ENCODE measurements around the gene CDR2.
"Not testable (repeated sequence)": the region's sequence is repeated elsewhere in the genome, so short reads cannot be mapped to it uniquely, and the experiment has no call there.

The CDR2 gene

DNA sequence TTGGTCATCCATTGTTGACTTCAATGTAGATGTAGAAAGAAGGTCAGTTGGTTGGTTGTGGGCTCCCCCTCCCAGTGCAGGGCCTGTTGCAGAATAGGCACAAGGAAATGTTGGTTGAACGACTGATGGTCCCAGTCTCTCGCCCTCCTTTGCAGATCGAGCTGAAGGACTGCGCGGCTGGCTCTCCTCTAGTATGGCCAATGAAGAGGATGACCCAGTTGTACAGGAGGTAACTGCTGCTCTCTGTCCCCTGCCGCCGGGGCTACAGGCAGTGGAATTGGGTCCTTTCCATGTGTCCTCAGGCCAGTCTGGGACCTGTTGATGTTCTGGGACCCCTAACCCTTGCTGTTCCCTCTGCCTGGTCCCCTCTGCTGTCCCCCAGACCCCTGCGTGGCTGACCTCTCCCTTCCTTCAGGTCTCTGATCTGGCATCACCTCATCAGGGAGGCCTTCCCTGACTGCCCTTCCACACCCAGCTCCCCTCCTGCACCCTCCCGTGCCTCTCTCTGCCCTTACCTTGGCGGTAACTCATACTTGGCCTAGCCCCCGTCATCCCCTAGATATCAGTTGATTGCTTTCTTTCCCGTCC, 71.5 kb downstream of the CDR2 start:
- DNase-seq (ENCODE audit: insufficient read length, low spot score) = no peak
- no peak for FAIRE-seq

DNA sequence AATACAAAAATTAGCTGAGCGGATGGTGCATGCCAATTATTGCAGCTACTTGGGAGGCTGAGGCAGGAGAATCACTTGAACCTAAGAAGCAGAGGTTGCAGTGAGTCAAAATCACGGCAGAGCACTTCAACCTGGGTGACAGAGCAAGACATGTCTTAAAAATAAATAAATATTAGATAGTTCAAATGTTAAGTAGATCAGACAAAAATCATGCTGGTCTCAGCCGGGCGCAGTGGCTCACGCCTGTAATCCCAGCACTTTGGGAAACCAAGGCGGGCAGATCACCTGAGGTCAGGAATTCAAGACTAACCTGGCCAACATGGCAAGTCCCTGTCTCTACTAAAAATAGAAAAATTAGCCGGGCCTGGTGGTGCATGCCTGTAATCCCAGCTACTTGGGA, 73.0 kb downstream of the CDR2 start:
- FAIRE-seq; DNase-seq (ENCODE audit: insufficient read length, low spot score): not testable (repeated sequence)

More for the DNA sequence above, 71.5 kb downstream of the CDR2 start:
- TF ChIP-seq SPI1 (IDR thresholded peaks at IDR 0.05; ENCODE audit: low read depth, low read length) = no peak
- TF ChIP-seq POU2F2 (IDR thresholded peaks at IDR 0.05; ENCODE audit: low read depth, low read length) = no peak
- no peak for TF ChIP-seq PAX5 (IDR thresholded peaks at IDR 0.05; ENCODE audit: insufficient read depth, low read length, severe bottlenecking)

DNA sequence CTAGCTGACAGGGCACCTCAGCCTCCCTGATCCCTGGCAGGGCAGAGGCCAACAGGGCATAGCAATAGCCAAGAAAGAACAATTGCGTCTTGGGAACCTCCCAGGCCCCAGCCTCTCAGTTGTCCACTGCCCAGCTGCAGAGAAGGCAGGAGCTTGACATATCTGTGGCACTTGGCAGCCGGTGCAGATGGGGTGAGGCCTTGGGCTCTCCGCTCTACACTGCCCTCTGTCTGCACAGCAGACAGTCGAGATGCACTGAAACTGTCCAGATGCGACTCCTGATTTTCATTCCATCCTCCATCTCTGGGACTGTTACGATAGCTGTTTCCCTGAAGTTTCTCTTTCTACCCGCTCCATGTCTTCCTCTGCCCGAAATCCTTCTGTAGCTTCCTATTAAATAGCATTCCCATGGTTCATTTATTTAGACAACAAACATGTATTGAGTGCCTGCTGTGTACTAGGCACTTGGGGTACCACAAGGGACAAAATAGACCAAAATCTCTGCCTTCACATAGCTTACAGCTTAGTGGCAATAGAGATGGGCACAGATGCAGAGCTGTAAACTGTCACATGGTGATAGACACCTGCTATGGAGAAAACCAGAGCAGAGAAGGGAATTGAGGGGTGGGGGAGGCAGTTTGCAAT, 73.9 kb downstream of the CDR2 start:
- FAIRE-seq = peak; percentile 52
- no peak for TF ChIP-seq SPI1 (IDR thresholded peaks at IDR 0.05; ENCODE audit: low read depth, low read length)
- TF ChIP-seq POU2F2 (IDR thresholded peaks at IDR 0.05; ENCODE audit: low read depth, low read length) = no peak
- no peak for TF ChIP-seq POLR2AphosphoS5 (IDR thresholded peaks at IDR 0.05; ENCODE audit: low read depth, low read length)
- TF ChIP-seq POLR2A (IDR thresholded peaks at IDR 0.05; ENCODE audit: low read depth, low read length) = no peak
- no peak for TF ChIP-seq TAF1 (IDR thresholded peaks at IDR 0.05; ENCODE audit: low read depth, low read length)
- no peak for TF ChIP-seq PAX5 (IDR thresholded peaks at IDR 0.05; ENCODE audit: insufficient read depth, low read length, severe bottlenecking)
- no peak for DNase-seq (ENCODE audit: insufficient read length, low spot score)

DNA sequence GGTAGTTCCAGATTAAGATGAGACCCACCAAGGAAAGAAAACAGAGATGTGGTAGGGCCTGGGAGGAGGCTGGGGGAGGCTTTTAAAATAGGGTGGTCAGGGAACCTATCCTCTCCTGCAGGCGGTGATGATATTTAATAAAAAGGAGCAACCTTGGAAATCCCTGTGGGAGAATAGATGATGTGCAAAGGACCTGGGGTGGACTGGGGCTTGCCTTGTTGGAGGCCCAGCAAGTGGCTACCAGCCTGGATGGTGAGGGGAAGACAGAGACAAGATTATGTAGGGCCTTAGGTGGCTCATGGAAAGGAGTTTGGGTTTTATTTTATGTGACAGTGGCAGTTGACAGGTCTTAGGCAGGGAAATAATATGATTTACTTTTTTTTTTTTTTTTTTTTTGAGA, 75.4 kb downstream of the CDR2 start:
- TF ChIP-seq POLR2A (IDR thresholded peaks at IDR 0.05; ENCODE audit: low read depth, low read length) (no peak), PAX5 (IDR thresholded peaks at IDR 0.05; ENCODE audit: insufficient read depth, low read length, severe bottlenecking) (no peak), POLR2AphosphoS5 (IDR thresholded peaks at IDR 0.05; ENCODE audit: low read depth, low read length) (no peak), TAF1 (IDR thresholded peaks at IDR 0.05; ENCODE audit: low read depth, low read length) (no peak), POU2F2 (IDR thresholded peaks at IDR 0.05; ENCODE audit: low read depth, low read length) (no peak), SPI1 (IDR thresholded peaks at IDR 0.05; ENCODE audit: low read depth, low read length) (no peak)
- FAIRE-seq (no peak), DNase-seq (ENCODE audit: insufficient read length, low spot score) (no peak)

DNA sequence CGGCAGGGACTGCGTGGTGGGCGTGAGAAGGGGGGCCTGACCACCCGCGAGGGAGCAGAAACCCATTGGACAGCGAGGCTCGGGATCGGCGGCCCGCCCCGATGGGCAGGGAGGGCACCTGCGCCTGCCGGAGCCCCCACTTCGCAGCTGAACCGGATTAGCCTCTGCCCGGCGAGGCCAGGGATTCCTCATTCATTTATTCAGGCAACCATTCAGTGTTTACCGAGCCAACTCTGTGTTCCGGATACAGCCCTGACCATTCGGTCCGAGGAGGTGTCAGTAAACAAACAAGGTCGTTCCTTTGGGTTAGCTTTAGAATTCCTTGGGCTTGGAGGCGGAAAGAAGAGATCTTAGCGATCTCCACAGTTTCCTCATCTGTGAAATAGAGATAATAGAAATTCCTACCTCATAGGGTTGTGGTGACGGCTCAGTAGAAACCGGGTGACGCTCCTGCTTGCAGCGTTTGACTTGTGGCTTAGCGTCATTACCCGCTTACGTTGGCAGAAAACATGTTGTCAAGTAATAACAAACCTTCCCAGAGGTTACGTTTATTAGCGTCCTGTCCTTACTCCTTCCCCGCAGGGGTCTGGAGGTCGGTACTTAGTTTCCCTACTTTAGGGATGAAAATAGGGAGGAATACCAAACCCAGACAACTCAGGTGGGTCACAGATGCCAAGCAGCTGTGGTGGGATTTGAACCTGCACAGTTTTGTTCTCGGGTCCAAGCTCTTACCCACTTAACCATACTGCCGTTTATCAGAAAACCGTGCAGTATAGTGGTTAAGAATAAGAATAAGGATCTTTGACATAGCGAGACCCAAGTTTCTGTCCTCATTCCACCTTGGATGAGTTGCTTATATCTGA, 76.3 kb downstream of the CDR2 start:
- TF ChIP-seq POLR2AphosphoS5 (IDR thresholded peaks at IDR 0.05; ENCODE audit: low read depth, low read length) (peak; percentile 97), POU2F2 (IDR thresholded peaks at IDR 0.05; ENCODE audit: low read depth, low read length) (peak; percentile 20; the same call in 1 of the 2 replicates), PAX5 (IDR thresholded peaks at IDR 0.05; ENCODE audit: insufficient read depth, low read length, severe bottlenecking) (no peak), POLR2A (IDR thresholded peaks at IDR 0.05; ENCODE audit: low read depth, low read length) (peak; percentile 91)
- FAIRE-seq (peak; percentile 88), DNase-seq (ENCODE audit: insufficient read length, low spot score) (peak; percentile 49)

DNA sequence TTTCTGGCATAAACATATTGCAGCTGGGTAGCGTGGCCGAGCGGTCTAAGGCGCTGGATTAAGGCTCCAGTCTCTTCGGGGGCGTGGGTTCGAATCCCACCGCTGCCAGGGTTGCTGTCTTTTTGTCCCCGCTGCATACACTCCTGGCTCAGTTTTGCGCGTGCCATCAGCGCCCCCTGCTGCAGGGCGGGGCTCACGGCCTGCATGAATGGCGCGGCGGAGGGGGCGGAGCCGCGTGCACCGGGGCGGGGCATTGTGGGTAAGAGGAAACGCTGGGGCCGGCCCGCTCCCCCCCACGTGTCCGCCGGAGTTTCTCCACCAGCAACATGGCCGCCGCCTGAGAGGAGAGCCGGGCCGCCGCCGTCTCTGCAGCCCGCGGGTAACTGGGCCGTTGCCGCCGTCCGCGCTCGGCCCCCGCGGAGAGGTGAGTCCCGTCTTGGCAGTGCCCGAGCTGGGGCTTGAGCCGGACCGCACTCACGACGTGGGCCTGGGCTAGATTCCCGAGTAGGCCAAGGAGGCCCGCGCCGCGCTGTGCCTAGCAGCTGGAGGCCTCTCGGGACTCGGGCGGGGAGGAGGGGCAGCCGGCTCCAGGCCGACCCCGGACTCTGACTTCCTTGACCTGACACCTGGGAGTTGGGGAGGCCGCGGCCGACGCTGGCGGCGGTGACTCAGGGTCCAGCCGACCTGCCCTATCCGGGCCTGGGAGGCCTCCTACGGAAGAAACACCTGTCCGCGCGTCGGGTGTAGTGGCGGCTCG, 77.1 kb downstream of the CDR2 start, which contains the start of gene POLR3E:
Gene POLR3E, plus strand, starts transcription at position 296 of the 757 bp plus-strand sequence. CDS start 5,560 bp downstream, outside the sequence.
- DNase-seq (ENCODE audit: insufficient read length, low spot score) (peak; percentile 85), FAIRE-seq (peak; percentile 96)
- TF ChIP-seq POLR2AphosphoS5 (IDR thresholded peaks at IDR 0.05; ENCODE audit: low read depth, low read length) (peak; percentile 40; the same call in 1 of the 2 replicates), PAX5 (IDR thresholded peaks at IDR 0.05; ENCODE audit: insufficient read depth, low read length, severe bottlenecking) (peak; percentile 6), TAF1 (IDR thresholded peaks at IDR 0.05; ENCODE audit: low read depth, low read length) (peak; percentile 55; the same call in 1 of the 2 replicates), POU2F2 (IDR thresholded peaks at IDR 0.05; ENCODE audit: low read depth, low read length) (peak; percentile 91), SPI1 (IDR thresholded peaks at IDR 0.05; ENCODE audit: low read depth, low read length) (peak; percentile 36), POLR2A (IDR thresholded peaks at IDR 0.05; ENCODE audit: low read depth, low read length) (no peak; the same call in 1 of the 2 replicates)

DNA sequence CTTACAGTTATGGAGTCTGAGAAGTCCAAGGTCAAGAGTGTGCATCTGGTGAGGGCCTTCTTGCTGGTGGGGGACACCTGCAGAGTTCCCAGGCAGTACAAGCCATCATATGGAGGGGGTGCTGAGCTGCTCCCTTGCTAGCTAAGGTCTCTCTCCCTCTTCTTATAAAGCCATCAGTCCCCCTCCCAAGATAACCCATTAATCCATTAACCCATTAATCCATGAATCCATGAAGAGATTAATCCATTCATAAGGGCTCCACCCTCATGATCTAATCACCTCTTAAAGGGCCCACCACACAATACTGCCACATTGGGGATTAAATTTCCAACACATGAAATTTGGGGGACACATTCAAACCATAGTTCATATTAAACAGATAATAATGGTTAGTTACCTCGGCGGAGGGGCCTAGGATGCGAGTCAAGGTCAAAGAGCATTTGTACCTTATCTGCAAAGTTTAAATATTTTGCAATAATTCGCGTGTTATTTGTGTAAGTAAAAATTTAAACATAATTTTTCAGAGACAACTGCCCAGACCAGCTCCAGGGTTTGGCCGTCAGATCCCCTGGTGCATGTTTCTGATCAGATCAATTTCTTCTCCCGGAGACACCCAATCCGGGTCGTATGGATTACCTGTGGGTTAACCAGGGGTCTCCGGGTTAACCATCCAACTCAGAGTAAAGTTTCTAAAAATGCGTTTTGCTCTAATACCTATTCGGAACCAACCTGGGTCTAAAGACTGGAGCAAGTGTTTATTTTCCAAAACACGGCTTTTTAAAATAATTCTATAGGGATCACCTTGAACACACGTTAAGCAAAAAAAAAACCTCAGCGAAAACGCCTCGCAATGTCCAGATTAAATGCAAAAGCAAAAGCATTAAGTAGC, 78.0 kb downstream of the CDR2 start:
- DNase-seq (ENCODE audit: insufficient read length, low spot score) (no peak), FAIRE-seq (no peak)
- TF ChIP-seq POLR2AphosphoS5 (IDR thresholded peaks at IDR 0.05; ENCODE audit: low read depth, low read length) = no peak
- TF ChIP-seq POLR2A (IDR thresholded peaks at IDR 0.05; ENCODE audit: low read depth, low read length) = no peak; the same call in 1 of the 2 replicates
- TF ChIP-seq SPI1 (IDR thresholded peaks at IDR 0.05; ENCODE audit: low read depth, low read length) = no peak
- TF ChIP-seq TAF1 (IDR thresholded peaks at IDR 0.05; ENCODE audit: low read depth, low read length) = no peak
- TF ChIP-seq POU2F2 (IDR thresholded peaks at IDR 0.05; ENCODE audit: low read depth, low read length) = no peak
- no peak for TF ChIP-seq PAX5 (IDR thresholded peaks at IDR 0.05; ENCODE audit: insufficient read depth, low read length, severe bottlenecking)
